ENCODE results near the gene PLPPR2.

DNA sequence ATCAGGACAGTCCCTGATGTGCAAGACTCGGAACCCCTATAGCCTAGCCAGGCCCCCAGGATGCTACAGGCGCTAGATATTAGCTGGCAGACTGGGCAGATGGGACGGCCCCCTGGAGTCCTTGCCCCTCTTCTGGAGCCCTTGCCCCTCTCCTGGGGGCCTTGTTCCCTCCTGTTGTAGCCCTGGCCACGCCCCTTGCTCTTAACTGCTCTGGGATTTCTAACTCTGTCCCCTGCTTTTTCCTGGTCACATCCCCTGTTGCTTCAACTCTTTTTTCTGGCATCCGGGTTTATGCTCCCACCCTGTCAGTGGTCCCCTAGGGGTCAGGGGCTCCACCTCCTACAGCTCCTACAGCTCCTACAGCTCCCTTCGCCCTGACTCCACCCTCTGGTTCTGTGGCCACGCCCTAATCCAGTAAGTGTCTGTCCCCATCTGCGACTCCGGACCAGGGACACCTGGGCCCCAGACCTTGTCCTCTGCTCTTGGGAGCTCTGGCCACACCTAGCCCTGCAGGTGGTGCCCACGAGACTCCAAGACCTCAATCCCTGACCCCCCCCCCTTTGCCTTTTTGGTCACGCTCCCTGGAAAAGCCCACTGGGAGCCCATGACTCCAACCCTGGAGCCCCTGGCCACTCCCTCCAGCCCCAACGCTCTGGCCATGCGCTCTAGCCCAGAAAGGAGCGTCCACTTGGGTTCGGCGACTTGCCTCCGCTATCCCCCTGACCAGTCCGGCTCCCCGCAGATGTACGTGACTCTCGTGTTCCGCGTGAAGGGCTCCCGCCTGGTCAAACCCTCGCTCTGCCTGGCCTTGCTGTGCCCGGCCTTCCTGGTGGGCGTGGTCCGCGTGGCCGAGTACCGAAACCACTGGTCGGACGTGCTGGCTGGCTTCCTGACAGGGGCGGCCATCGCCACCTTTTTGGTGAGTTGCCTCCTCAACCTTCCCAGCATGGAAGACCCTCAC is 6.8 kb downstream of the PLPPR2 start:
- TF ChIP-seq SMC3 (conservative IDR thresholded peaks at IDR 0.05; ENCODE audit: poor library complexity) (no peak), MXI1 (conservative IDR thresholded peaks at IDR 0.05; ENCODE audit: poor library complexity, severe bottlenecking) (no peak)
- TF ChIP-seq, protein P1, sequence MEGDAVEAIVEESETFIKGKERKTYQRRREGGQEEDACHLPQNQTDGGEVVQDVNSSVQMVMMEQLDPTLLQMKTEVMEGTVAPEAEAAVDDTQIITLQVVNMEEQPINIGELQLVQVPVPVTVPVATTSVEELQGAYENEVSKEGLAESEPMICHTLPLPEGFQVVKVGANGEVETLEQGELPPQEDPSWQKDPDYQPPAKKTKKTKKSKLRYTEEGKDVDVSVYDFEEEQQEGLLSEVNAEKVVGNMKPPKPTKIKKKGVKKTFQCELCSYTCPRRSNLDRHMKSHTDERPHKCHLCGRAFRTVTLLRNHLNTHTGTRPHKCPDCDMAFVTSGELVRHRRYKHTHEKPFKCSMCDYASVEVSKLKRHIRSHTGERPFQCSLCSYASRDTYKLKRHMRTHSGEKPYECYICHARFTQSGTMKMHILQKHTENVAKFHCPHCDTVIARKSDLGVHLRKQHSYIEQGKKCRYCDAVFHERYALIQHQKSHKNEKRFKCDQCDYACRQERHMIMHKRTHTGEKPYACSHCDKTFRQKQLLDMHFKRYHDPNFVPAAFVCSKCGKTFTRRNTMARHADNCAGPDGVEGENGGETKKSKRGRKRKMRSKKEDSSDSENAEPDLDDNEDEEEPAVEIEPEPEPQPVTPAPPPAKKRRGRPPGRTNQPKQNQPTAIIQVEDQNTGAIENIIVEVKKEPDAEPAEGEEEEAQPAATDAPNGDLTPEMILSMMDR (IDR thresholded peaks at IDR 0.05; ENCODE audit: poor library complexity, severe bottlenecking): no peak
